Myocyte (in vitro differentiated cells): ENCODE measurements around the gene INHBB. TPM values are rescaled to one million over a fixed set of nuclear protein-coding genes. Genes with fewer than 3 reads are reported as not detected.

Source experiments
- DNase-seq: peaks from one replicate; pipeline ENCODE4 v3.0.0-alpha.2; 2012; ENCODE audit warnings: low read depth
- total RNA-seq: library from RNA; depleted of rRNA; stranded (reverse); fragments of >200 nt; gene quantifications from 2 replicates; pipeline ENCODE4 v1.2.3, GENCODE V29; 2014

The INHBB gene
- total RNA-seq, 1 donor from 2014 or later = 0.27 TPM

GRCh38 chr2:120354935-120355779 lies 9.2 kb downstream of the INHBB start:
- no peak for DNase-seq

- no peak for DNase-seq
Measured at GRCh38 chr2:120355780-120356266, 9.9 kb downstream of the INHBB start.

- DNase-seq = no peak
Measured at GRCh38 chr2:120357768-120358167, 11.8 kb downstream of the INHBB start.

GRCh38 chr2:120358734-120359465 lies 13.0 kb downstream of the INHBB start:
- no peak for DNase-seq

GRCh38 chr2:120360307-120360855 lies 14.4 kb downstream of the INHBB start:
- DNase-seq = peak; percentile 54

- no peak for DNase-seq
Measured at GRCh38 chr2:120362926-120363325, 17.0 kb downstream of the INHBB start.

- DNase-seq = no peak
Measured at GRCh38 chr2:120365236-120365793, 19.4 kb downstream of the INHBB start.

- no peak for DNase-seq
Measured at GRCh38 chr2:120366698-120367097, 20.8 kb downstream of the INHBB start.

GRCh38 chr2:120367221-120367620 lies 21.3 kb downstream of the INHBB start:
- no peak for DNase-seq

GRCh38 chr2:120367649-120368048 lies 21.7 kb downstream of the INHBB start:
- peak; percentile 49 for DNase-seq

- no peak for DNase-seq
Measured at GRCh38 chr2:120368086-120368485, 22.1 kb downstream of the INHBB start.

- no peak for DNase-seq
Measured at GRCh38 chr2:120369250-120369649, 23.3 kb downstream of the INHBB start.

- DNase-seq = no peak
Measured at GRCh38 chr2:120371969-120372625, 26.2 kb downstream of the INHBB start.

GRCh38 chr2:120372816-120373215 lies 26.9 kb downstream of the INHBB start:
- no peak for DNase-seq

GRCh38 chr2:120373424-120373823 lies 27.5 kb downstream of the INHBB start:
- no peak for DNase-seq

GRCh38 chr2:120374821-120375220 lies 28.9 kb downstream of the INHBB start:
- DNase-seq = no peak

GRCh38 chr2:120375251-120376020 lies 29.5 kb downstream of the INHBB start:
- no peak for DNase-seq

- DNase-seq = no peak
Measured at GRCh38 chr2:120376101-120376500, 30.2 kb downstream of the INHBB start.

- no peak for DNase-seq
Measured at GRCh38 chr2:120376679-120377640, 31.0 kb downstream of the INHBB start.
